T1000 (cell line): Measurements from ENCODE around the gene PDIK1L.
"Not testable (repeated sequence)": the region's sequence is repeated elsewhere in the genome, so short reads cannot be mapped to it uniquely, and the experiment has no call there.

Experiments
- DNase-seq: peaks from one replicate; lab custom pipeline; 2025; ENCODE audit warnings: mixed read lengths; lab: John Stamatoyannopoulos, UW

The PDIK1L gene

GRCh38 chr1:26090893-26091292 is 20.7 kb upstream of the PDIK1L start:
- DNase-seq: no peak

DNA sequence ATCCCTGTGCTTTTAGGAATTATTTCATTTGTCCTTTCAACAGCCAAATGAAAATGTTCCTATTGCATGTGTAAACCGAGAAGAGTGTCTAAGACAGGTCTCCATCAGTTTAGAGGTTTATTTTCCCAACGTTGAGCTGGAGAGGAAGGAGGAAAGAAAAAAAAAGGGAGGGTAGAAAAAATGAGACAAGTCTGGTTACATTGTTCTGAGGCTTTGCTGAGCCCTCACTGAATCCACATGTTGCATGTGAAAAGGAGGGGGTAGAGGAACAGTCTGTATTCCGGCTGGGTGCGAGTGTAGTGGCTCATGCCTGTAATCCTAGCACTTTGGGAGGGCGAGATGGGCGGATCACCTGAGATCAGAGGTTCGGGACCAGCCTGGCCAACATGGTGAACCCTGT is 19.2 kb upstream of the PDIK1L start:
- no peak for DNase-seq

DNA sequence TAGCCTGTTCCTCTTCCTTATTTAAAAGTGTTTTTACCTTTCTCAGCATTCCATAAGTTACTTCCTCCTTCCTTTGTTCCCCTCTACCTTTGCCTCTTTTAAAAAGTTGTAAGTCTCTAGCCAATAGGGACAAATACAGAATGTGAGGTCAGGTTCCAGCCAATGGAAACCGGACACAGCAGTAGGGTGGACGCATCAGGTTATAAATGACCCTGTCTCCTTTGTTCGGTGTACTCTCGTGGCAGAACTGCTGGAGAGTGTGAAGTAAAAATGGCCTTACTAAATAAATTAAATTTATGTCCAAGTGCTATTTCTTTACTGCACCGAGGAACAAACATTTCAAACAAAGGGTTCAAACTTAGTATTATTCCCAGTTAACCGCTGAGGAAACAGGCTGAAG is 18.1 kb upstream of the PDIK1L start:
- DNase-seq: not testable (repeated sequence)

GRCh38 chr1:26094076-26094669 is 17.5 kb upstream of the PDIK1L start:
- DNase-seq: no peak

DNA sequence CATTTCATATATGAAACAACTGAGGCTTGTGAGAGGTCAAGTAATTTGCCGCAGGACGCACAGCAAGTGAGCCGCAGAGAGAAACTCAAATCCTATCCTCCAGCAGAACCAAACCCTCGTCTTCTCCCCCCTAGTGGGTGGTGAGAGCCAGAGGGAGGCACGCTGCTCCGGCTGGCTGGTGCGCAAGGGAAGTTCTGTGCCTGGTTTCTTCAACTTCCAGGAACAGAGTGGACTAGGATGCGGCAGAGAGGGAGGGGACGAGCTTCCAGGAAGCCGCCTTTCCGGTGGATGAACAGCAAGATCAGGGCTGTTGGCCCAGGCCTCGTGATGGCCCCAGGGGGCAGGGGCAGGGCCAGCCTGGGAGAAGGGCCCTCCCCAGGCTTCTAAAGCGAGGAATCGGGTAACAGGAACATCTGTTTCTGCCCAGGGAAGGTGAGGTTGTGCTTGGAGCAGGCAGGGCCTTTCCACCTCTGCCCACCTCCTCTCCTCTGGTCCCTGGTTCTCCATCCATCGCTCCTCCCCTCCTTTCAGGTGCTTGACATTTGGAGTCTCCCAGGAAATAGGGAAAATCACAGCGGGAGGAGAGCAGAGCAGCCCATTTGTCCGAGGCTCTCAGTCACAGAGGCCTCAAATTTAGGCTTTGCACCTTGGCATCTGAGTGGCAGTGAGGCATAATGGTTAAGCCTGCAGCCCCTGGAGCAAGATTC is 16.8 kb upstream of the PDIK1L start:
- DNase-seq: peak; percentile 9

DNA sequence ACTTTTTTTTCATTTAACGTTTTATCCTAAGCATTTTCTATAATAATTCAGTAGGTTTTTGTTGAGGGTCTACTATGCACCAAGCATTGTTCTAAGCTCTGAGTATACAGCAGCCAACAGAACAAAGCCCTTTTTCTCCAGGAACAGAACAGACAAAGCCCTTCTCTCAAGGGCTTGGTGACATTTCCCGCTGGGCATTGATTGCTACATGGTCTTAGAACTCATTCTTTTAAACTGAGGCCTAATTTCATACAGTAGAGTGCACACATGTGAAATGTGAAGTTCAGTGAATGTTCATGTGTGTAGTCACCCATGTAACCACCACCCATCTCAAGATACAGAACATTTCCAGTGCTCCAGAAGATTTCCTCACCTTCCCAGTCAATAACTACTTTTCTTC is 15.2 kb upstream of the PDIK1L start:
- DNase-seq: no peak

- DNase-seq: no peak
Observed at GRCh38 chr1:26097696-26098095, 13.9 kb upstream of the PDIK1L start.

DNA sequence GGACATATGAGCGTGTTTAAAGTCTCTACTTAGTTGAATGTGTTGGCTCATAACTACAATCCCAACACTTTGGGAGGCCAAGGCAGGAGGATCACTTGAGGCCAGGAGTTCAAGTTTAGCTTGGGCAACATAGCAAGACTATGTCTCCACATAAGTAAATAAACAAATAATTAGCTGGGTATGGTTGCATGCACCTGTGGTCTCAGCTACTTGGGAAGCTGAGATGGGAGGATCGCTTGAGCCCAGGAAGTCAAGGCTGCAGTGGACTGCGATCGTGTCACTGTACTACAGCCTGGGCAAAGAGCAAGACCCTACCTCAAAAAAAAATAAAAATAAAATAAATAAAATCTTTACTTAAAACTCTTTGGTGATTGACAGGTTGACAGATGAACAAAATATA is 13.0 kb upstream of the PDIK1L start:
- DNase-seq: no peak

DNA sequence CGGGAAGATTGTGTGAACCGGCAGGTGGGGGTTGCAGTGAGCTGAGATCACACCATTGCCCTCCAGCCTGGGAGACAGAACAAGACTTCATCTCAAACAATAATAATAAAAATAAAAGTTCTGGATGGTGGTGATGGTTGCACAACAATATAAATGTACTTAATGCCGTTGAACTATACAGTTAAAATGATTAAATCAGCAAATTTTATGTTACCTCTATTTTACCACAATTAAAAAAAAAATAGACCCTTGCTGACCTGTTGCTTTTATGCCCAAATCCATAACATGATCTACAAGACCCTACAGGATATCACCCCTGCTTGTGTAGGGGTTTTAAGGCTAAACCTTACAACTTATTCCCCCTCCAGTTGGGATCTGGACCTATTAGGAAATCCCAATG is 11.8 kb upstream of the PDIK1L start:
- DNase-seq: no peak

GRCh38 chr1:26100204-26100603 is 11.4 kb upstream of the PDIK1L start:
- not testable (repeated sequence) for DNase-seq

- DNase-seq: no peak
Observed at GRCh38 chr1:26102119-26102518, 9.5 kb upstream of the PDIK1L start.

DNA sequence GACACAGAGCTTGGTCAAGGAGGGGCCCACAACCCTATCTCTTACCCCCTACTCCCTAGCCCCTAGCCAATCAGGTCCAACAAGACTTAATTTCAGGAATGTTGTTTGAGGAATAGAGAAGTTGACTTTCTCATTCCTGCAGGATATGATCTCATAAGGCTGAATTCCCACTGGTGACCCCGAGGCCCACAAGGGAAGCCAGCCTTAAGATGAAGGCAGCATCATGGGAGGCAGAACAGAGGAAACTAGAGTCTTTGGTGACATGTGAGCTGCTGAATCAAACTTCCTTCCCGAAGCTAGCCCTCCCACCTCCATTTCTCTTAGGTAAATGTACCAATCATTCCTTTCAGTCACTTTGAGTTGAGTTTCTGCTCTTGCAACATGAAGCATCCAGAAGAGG is 9.1 kb upstream of the PDIK1L start:
- DNase-seq: no peak

DNA sequence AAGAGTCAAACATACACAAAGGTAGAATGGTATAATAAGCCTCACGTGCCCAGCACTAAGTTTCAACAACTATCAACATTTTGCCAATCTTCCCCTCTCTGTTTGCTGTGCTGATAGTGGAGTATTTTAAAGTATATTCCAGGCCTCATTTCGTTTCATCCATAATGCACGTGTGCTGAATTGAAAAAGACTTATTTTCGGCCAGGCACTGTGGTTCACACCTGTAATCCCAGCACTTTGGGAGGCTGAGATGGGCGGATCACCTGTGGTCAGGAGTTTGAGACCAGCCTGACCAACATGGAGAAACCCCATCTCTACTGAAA is 6.4 kb upstream of the PDIK1L start:
- not testable (repeated sequence) for DNase-seq

DNA sequence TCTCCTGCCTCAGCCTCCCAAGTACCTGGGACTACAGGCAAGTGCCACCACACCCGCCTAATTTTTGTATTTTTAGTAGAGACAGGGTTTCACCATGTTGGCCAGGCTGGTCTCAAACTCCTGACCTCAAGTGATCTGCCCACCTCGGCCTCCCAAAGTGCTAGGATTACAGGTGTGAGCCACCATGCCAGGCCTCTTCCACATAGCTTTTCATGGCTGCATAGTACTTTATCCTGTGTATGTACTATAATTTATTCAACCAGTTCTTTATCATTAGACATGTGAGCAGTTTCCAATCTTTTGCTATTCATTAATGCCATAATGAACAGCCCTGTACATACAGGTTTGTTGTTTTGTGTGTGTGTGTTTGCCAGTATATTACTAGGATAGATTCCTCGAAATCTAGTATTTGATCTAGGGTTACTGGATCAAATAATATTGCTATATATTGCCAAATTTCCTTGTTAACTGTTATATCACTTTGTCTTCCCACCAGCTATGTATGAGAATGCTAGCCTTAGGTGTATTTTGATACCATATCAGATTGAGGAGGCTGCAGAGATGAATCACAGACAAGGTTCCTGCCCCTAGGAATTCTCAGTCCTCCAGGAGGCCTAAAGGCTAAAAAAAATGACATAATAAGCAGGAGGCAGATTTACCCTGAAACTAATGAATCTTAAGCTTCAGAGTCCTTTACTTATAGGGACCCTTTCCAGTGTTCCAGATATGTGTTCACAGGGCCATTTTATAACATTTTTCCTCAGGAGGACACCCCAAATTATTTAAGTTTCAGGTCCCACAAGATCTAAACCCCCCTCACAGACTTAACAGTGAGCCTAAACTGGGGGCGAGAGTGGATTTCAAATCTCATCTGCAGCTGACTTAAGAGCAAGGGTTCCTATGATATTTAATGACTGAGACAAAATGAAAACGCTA is 2.1 kb upstream of the PDIK1L start:
- no peak for DNase-seq

- peak; percentile 62 for DNase-seq
Observed at GRCh38 chr1:26110731-26111529, 694 bp upstream of the PDIK1L start.

DNA sequence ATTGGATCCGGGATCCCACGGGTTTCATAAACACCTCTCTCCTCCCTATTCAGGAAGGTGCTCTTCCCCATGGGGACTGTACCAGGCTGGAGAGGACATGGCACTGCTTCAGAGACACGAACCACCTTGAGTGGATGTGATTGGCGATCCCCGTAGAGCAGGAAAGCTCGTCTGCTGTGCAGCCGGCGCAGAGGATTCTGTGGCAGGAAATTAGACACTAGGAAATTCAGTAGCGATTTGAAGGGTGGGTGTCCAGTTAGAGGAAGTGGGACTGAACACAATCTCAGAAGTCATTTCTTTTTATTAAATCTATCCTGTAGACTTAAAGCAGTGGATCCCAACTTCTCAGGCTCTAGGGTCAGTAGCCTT is 767 bp downstream of the PDIK1L start:
- no peak for DNase-seq

- DNase-seq: no peak
Observed at GRCh38 chr1:26114165-26114927, 2.7 kb downstream of the PDIK1L start.

DNA sequence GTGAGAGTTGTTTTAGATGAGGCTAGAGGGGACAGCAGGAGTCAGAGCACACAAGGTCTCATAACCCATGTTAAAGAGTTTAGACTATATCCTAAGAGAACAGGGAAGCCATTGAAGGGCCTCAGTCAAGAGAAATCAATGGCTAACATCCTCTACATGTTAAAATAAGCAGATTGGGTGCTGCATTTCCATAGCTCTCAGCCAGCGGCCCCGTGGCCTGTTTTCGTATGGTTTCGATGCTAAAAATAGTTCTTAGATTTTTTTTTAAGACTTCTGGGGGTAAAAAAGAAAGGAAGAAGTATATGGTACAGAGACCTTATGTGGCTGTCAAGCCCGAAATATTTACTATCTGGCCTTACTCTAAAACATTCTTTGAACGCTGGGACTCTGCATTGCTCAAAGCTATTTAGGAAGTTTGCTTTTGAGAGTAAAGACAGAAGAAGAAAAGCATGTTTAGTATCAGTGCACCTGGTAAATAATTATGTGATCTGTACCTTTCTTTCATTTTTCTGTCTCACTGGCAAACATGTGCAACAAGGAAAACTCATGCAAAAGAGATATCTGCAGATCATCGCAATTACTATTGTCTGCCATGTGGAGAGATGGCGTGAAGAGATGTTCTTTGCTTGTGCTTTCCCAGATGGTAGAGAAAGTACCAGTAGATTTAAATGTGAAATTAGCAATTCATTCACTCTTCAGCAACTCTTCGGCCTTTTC is 8.4 kb downstream of the PDIK1L start:
- DNase-seq: no peak

DNA sequence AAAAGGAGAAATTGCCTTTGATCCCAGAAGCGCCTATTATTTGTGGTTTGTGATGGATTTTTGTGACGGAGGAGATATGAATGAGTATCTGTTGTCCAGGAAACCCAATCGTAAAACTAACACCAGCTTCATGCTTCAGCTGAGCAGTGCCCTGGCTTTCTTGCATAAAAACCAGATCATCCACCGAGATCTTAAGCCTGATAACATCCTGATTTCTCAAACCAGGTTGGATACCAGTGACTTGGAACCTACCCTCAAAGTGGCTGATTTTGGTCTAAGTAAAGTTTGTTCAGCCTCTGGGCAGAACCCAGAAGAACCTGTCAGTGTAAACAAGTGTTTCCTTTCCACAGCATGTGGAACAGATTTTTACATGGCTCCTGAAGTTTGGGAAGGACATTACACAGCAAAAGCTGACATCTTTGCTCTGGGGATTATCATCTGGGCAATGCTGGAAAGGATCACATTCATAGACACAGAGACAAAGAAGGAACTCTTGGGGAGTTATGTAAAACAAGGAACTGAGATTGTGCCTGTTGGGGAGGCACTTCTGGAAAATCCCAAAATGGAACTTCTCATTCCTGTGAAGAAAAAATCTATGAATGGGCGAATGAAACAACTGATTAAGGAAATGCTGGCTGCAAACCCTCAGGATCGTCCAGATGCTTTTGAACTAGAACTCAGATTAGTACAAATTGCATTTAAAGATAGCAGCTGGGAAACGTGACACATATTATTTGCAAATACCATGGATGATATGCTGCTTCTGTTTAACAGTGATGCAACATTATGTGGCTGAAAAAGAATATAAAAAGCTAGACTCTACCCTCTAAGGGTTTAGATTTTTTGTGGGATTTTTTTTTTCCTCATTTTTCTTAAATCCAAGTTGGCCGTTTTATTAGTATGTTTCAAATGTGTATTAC is 10.5 kb downstream of the PDIK1L start:
- no peak for DNase-seq
